Measurements from ENCODE around the gene NBPF10.
"Not testable (repeated sequence)": the region's sequence is repeated elsewhere in the genome, so short reads cannot be mapped to it uniquely, and the experiment has no call there.

Gene NBPF10

GRCh38 chr1:146144465-146144864, at the start of gene NBPF10:
Gene NBPF10, minus strand, starts transcription at chr1:146144804. Its CDS starts 35 bp downstream, at chr1:146144769.
- H3K4me3 ChIP-seq (ENCODE audit: low read length); H3K9ac ChIP-seq (ENCODE audit: low read length); H2AFZ ChIP-seq (ENCODE audit: low read length); H3F3A ChIP-seq (ENCODE audit: insufficient read depth, low read length); H3K36me3 ChIP-seq (replicated peaks; ENCODE audit: insufficient read depth, low read length); H3K4me1 ChIP-seq (ENCODE audit: low read length); DNase-seq; H3K79me2 ChIP-seq (ENCODE audit: low read length); H4K20me1 ChIP-seq (ENCODE audit: insufficient read depth, low read length); H3K9me2 ChIP-seq (replicated peaks; ENCODE audit: insufficient read depth, low read length); H3K9me3 ChIP-seq (replicated peaks; ENCODE audit: insufficient read depth, low read length); H3K27me3 ChIP-seq (replicated peaks; ENCODE audit: insufficient read depth, low read length); H3K27ac ChIP-seq (ENCODE audit: low read length); H3K4me2 ChIP-seq (ENCODE audit: low read depth, low read length): not testable (repeated sequence)

GRCh38 chr1:146174531-146174930, 29.9 kb upstream of the NBPF10 start:
- not testable (repeated sequence) for H3K9ac ChIP-seq (ENCODE audit: low read length); DNase-seq; H3K27me3 ChIP-seq (replicated peaks; ENCODE audit: insufficient read depth, low read length); H4K20me1 ChIP-seq (ENCODE audit: insufficient read depth, low read length); H3K4me3 ChIP-seq (ENCODE audit: low read length); H3K4me1 ChIP-seq (ENCODE audit: low read length); H2AFZ ChIP-seq (ENCODE audit: low read length); H3F3A ChIP-seq (ENCODE audit: insufficient read depth, low read length); H3K27ac ChIP-seq (ENCODE audit: low read length); H3K4me2 ChIP-seq (ENCODE audit: low read depth, low read length); H3K36me3 ChIP-seq (replicated peaks; ENCODE audit: insufficient read depth, low read length); H3K79me2 ChIP-seq (ENCODE audit: low read length); H3K9me2 ChIP-seq (replicated peaks; ENCODE audit: insufficient read depth, low read length); H3K9me3 ChIP-seq (replicated peaks; ENCODE audit: insufficient read depth, low read length)

- H3K9ac ChIP-seq (ENCODE audit: low read length); H3K79me2 ChIP-seq (ENCODE audit: low read length); H3K9me3 ChIP-seq (replicated peaks; ENCODE audit: insufficient read depth, low read length); H3K27me3 ChIP-seq (replicated peaks; ENCODE audit: insufficient read depth, low read length); H3K9me2 ChIP-seq (replicated peaks; ENCODE audit: insufficient read depth, low read length); H4K20me1 ChIP-seq (ENCODE audit: insufficient read depth, low read length); H3K4me1 ChIP-seq (ENCODE audit: low read length); H3K27ac ChIP-seq (ENCODE audit: low read length); H2AFZ ChIP-seq (ENCODE audit: low read length); H3F3A ChIP-seq (ENCODE audit: insufficient read depth, low read length); H3K4me3 ChIP-seq (ENCODE audit: low read length); DNase-seq; H3K4me2 ChIP-seq (ENCODE audit: low read depth, low read length); H3K36me3 ChIP-seq (replicated peaks; ENCODE audit: insufficient read depth, low read length): not testable (repeated sequence)
Measured at GRCh38 chr1:146167740-146168139, 23.1 kb upstream of the NBPF10 start.

GRCh38 chr1:146167273-146167672, 22.7 kb upstream of the NBPF10 start:
- not testable (repeated sequence) for H3K27me3 ChIP-seq (replicated peaks; ENCODE audit: insufficient read depth, low read length); H2AFZ ChIP-seq (ENCODE audit: low read length); H3K4me1 ChIP-seq (ENCODE audit: low read length); H3K9me2 ChIP-seq (replicated peaks; ENCODE audit: insufficient read depth, low read length); DNase-seq; H3K27ac ChIP-seq (ENCODE audit: low read length); H3K79me2 ChIP-seq (ENCODE audit: low read length); H3K4me2 ChIP-seq (ENCODE audit: low read depth, low read length); H3K9ac ChIP-seq (ENCODE audit: low read length); H3K4me3 ChIP-seq (ENCODE audit: low read length); H3K36me3 ChIP-seq (replicated peaks; ENCODE audit: insufficient read depth, low read length); H3K9me3 ChIP-seq (replicated peaks; ENCODE audit: insufficient read depth, low read length); H4K20me1 ChIP-seq (ENCODE audit: insufficient read depth, low read length); H3F3A ChIP-seq (ENCODE audit: insufficient read depth, low read length)

All from MM.1S (cell line).